ENCODE measurements around the gene TF.

The TF gene

DNA sequence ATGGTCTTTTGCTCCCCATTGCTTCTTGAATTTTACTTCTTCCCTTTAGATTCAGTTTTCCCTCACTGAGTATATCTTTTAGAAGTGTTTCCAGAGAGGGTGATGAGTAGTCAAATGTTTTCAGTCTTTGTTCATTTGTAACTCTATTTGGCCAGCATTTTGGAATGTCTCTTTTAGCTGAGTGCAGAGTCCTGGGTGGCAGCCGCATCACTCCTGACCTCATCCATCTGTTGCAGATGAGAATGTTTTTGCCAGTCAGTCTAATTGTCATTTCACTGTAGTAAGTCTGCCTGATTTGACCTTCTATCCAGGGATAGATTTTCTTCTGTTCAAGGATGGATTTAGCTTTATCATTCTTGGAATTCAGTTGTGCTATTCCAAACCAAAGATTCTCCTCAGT is 66.7 kb downstream of the TF start:
- no peak for DNase-seq (ENCODE audit: low spot score)

GRCh38 chr3:133815386-133815785 is 69.2 kb downstream of the TF start:
- no peak for DNase-seq (ENCODE audit: low spot score)

DNA sequence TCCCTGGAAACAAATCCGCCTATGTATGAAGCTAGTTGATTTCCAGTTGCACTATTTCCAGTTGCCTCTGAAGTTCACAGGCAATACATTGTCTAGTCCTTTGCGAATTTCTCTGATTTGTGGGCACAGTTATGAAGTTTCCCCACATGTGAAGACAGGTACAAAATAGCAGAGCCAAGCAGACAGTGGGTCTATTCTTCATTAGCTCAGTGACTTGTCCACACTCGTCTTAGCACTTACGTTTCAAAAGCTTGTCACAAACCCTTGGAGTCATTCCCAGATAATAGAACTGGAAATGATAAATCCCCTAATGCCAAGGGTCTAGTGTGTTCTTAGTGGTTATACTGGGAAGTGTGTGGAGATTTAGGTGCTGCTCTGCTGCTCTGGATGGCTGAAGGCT is 73.9 kb downstream of the TF start:
- DNase-seq (ENCODE audit: low spot score): no peak

DNA sequence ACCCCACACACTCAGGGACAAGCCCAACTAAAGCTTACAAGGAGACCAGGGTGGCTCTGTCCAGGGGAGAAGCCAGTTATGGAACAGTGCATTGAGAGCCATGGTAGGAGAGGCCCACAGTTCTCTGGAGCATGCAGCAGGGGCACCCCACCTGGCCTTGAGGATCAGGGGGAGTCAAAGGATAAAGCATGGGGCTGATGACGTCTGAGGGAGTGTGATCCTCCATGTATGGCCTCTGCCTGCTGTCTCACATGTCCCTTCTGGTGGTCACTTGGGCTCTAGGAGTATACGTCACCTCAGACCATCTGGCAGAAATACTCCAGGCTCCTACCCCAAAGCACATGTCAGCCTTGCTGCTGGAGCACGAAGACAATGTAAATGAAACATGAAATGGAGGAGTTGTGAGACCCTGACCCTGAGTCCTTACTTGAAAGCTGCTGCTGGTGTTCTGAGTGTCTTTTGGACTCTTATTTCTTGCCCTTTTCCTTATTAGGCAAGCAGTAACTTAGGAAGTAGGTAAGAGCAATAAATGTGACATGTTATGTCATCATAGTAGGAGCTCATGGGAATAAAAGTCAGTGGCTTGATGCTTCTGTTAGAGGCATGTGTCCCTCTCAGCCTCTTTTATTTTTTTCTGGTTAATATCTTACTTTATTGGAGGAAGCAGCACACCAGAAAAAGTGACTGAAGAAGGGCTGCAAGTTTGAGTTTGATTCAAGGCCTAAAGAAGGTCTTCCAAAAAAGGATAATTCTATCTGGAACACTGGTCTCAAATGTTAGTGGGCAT is 74.9 kb downstream of the TF start:
- DNase-seq (ENCODE audit: low spot score): no peak

GRCh38 chr3:133821767-133822638 is 75.8 kb downstream of the TF start:
- DNase-seq (ENCODE audit: low spot score): peak; percentile 17

DNA sequence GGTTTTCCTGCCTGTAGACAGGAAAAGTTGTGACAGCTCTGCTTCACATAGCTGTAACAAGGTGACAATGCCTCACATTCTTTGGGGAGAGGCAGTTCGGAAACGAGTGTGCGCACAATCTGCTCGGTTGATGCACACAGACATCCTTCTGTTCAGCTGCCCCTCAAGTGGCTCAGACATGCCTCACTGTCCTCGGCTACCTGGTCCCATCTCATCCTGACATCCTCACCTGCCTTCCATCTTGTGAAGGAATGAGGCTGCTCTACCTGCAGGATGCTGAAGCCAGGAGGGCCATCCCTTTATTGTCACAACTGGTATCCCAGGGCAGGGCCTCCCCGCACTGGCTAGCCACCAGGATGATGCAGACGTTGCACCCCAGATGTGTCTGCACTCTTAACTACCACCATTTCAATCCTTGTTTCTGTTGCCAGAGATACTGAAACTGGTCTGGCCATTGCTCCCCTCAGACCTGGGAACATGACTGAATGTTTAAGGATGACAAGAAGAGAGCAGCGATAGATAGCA is 78.8 kb downstream of the TF start:
- no peak for DNase-seq (ENCODE audit: low spot score)

DNA sequence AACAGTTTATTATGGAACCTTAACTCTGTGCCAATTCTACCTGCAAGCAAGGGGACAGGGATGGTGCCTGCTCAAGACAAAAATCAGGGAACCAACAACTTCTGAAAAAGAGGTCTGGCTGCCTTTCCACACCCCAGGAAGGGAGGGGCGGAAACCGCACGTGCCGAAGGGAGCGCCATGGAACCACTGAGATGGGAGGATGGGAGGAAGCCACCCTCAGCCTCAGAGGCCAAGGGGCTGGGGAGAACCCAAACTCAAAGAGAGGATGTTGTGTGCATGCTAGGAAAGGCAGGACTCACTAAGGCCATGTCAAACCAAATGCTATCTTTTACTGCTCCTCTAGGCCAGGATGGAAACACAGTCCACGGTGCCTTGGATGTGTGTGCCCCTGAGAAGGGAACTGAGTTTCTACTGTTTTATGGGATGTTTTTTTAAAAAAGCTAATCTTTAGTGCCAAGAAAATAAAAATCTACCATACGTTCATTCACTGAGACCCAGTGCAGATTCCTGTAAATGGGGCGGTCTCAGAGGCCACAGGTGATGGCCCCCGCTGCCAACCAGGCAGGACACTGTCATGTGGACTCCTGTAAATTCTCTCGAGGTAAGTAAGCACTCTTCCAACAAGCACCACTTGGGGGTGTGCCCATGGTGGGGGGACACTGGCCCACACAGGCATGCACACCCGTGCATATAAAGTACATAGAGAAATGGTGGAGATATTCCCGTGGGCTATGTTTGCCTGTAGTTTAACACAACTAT is 80.0 kb downstream of the TF start:
- DNase-seq (ENCODE audit: low spot score): no peak

DNA sequence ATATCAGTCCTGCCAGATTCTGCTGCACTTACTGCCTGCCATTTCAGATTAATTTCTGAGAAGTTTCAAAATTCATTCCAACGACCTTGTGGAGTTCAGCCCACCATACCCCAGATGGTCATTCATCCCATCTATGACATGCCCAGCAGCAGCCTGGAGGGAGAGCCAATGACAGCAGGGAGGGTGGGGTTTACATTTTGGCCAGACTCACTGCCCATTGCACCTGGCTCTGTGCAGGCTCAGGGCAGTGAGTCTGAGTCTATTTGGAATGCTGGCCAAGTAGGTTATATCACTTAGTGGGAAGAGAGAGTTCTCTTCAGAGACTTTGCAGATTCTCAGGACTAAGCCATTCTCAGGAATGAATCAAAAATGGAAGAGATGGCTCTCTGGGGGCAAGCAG is 80.9 kb downstream of the TF start:
- no peak for DNase-seq (ENCODE audit: low spot score)

DNA sequence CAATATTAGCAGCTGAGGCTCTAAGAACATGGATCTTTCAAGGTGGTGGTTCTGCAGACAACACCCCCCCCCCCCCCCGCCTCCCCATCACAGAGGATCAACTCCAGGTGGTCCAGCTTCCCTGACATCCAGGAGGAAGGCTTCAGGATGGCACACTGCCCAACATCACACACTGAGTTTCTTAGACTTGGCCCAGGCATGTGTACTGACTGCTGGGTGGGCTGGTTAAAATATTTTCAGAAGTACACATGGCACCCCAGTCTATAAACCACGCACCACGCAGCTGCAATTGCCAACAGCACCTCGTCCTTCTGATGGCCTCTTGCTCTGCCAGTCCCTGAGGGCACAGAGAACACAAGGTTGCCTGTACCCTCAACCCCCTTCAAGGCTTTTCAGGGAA is 81.5 kb downstream of the TF start:
- DNase-seq (ENCODE audit: low spot score): no peak

DNA sequence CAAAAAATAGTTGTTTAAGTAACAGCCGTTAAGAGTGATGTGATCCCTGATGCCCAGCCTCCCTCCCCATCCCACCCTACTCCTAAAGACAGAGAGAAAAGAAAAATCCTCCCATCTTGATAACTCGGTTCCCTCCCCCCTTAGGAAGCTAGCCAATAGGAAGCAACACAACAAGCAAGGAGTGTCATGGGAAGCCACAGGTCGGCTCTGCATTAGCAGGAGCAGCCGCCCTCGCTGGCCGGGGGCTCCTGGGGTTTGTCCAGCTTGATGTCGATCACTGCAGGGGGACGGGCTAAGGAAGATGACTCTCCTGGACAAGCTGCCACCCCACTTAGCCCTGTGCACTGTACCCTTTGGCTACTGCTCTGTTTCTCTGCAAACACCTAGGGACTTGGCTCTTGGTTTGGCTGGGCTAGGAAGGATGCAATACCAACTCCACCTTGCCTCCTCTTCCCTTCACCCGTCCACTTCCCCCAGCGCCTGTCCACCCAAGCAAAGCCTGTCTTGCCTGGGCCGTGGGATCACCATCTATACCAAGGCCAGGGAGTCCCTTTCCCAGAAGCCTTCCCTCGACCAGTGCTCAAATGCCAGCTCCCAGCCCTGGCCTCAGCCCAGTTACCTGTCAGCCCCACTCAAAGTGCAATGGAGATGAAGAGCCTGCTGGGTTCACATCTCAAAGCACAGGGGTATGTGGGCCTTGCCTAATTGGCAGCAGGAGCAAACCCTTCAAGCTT is 82.5 kb downstream of the TF start:
- DNase-seq (ENCODE audit: low spot score): no peak

DNA sequence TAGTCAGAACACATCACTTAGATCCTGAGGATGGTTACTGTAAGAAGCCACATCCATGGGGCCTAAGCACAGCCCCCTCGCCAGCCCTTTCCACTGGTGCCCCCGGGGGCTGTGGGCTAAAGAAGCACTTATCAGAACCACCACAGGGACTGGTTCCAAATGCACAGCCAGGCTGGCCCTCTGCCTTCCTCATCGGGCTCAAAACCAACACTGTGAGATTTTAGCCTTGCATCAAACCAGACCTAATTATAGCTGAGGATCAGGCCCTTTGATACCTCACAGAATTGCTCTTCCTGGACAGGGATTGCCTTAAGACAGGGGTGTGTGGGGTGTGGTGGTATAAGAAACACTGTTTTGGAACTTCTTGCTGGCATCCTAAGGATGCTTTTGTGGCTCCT is 83.1 kb downstream of the TF start:
- DNase-seq (ENCODE audit: low spot score): no peak

DNA sequence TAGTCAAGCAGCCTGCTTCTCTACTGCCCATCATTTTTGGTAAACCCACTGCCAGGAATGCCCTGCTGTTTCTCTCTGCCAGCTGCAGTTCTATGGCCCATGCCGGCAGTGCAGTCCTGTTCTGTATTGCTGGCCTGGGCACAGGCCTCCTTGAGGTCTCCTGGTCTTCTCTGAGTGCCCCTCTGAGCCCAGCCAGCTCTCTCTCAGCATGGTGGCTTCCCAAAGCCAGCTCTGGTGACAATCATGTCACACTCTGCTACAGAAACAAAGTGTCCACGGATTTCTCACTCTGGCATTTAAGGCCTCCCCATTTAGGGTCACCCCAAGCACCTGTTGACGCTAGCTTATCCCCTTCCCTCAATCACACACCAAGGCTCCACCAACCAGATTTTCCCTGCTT is 83.9 kb downstream of the TF start:
- DNase-seq (ENCODE audit: low spot score): no peak

GRCh38 chr3:133831966-133832801 is 86.0 kb downstream of the TF start:
- DNase-seq (ENCODE audit: low spot score): no peak

- DNase-seq (ENCODE audit: low spot score): no peak
Observed at GRCh38 chr3:133832802-133833144, 86.6 kb downstream of the TF start.

- DNase-seq (ENCODE audit: low spot score): no peak
Observed at GRCh38 chr3:133833267-133833666, 87.1 kb downstream of the TF start.

DNA sequence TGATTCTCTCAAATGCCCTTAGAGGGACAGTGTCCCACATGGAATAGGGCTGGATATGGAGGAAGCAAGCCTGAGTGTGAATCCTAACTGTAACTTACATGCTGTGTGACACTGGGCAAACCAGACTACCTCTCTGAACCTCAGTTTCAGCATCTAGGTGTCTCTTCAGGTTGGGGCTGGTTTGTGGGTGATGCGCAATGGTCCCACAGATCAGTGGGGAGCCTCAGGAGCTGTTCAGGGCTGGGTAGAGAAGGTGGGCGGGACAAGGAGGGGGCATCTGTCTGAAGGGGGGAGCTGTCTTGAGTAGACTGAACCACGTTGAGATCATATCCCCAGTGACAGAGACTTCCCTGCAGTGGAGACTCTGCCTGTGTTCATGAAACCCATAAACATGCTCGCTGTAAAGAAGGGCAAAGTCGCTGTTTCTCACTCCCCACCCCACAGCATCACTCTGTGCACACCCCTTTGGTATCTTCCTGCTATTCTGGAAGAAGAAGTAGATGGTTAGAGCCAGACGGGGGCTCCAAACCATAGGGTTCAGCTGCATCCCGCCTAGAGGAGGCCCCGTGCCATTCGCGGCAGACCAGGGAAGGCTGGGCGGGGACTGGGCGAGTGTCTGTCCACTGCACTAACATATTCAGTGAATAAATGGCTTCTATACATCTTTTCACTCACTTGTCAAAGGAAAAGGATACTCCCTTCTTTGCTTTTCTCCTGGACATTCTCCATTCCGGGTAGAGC is 87.9 kb downstream of the TF start:
- no peak for DNase-seq (ENCODE audit: low spot score)

- DNase-seq (ENCODE audit: low spot score): no peak
Observed at GRCh38 chr3:133834621-133835417, 88.6 kb downstream of the TF start.

- DNase-seq (ENCODE audit: low spot score): no peak
Observed at GRCh38 chr3:133835418-133835743, 89.2 kb downstream of the TF start.

GRCh38 chr3:133835961-133836360 is 89.8 kb downstream of the TF start:
- no peak for DNase-seq (ENCODE audit: low spot score)
